Fibroblast of skin of right quadriceps (primary cell): Measurements from ENCODE around the gene MAPRE3.
A peak's percentile ranks its signal among the peaks of the same experiment; 100 is the strongest.
"Not testable (repeated sequence)": the region's sequence is repeated elsewhere in the genome, so short reads cannot be mapped to it uniquely, and the experiment has no call there.

Experiments used
- DNase-seq: peaks from one replicate; pipeline ENCODE4 v3.0.0-alpha.2; 2013

Gene MAPRE3

DNA sequence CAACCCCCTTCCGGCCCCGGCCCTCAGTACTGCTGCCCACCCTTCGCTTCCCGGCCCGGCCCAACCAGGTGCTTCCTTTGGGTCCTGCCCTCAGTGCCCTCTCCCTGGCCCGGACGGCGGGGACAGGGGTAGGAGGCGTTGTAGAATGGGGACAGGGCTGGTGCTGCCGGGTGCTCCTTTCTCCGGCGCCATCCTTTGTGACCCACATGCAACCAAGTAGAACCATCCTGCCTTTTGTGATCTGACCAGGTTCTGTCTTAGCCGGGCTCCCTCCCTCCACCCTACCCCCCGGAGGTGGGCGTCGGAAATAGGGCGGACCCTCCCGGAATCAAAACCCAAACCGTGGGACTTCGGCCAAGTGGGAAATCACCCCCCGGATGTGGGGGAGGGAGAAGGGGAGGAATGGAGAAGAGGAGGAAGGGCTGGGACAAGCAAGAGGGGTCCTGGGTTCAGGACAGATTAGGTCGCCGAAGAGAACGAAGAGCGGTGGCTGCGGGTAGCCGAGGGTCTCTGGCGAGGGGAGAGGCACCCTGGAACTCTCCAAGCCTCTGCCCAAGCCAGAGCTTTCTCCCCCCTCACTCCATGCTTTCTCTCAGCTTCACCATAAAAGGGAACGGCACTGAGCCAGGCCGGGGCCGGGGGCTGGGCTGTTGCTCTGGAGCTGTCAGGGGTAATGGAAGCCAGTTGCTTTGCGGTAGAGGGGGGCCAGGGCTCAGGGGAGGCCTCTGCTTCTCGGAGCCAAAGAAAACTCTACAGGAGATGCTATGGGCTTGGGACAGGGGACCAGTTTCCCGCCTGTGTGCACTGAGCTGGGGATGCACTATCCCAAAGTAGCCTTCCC is 101.8 kb downstream of the MAPRE3 start:
- peak; percentile 91 for DNase-seq

DNA sequence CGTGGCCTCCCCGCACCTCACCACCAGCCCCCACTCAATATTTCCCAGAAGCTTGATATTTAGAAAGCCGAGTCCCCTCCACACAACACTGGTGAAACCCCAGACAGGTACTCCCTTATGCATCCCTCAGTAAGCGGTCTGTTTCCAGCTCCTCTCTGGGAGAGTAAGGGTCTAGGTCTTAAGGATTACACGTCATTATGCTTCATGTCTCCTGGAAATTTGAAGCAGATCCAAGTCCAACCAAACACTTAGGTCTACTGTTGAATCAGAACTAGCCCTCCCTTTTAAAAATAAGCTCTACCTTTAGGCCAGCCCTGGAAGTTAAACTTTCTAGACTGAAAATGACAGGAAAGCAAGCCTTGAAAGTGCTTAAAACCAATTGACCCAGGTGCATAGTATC is 102.5 kb downstream of the MAPRE3 start:
- DNase-seq, result peak; percentile 73

GRCh38 chr2:27073782-27074181 is 103.3 kb downstream of the MAPRE3 start:
- no peak for DNase-seq

GRCh38 chr2:27074738-27075565 is 104.5 kb downstream of the MAPRE3 start:
- DNase-seq, result peak; percentile 42

GRCh38 chr2:27075566-27075871 is 105.1 kb downstream of the MAPRE3 start:
- not testable (repeated sequence) for DNase-seq

DNA sequence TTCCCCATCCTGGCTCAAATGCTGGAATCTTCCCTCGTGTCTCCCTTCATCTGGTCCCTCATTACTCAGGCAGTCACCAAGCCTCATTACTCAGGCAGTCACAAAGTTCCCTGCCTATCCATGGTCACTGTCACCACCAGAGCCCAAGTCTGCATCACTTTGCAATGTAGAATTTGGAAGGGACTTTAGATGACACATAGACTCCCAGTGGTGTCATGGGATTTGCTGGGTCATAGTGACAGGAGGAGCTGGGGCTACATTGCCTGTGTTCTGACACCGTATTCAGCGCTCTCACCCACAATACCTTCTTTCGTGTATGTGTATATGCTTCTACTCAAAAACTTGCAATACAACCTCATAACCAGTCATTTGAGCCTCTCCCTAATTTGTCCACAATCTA is 105.9 kb downstream of the MAPRE3 start:
- no peak for DNase-seq
